Measurements from ENCODE around the gene ARHGAP4. TPM values are rescaled to one million over a fixed set of nuclear protein-coding genes. Genes with fewer than 3 reads are reported as not detected.

ARHGAP4 gene
- total and polyA plus RNA-seq, 4 donors, result 34.2 to 114 (median 80.4) TPM

DNA sequence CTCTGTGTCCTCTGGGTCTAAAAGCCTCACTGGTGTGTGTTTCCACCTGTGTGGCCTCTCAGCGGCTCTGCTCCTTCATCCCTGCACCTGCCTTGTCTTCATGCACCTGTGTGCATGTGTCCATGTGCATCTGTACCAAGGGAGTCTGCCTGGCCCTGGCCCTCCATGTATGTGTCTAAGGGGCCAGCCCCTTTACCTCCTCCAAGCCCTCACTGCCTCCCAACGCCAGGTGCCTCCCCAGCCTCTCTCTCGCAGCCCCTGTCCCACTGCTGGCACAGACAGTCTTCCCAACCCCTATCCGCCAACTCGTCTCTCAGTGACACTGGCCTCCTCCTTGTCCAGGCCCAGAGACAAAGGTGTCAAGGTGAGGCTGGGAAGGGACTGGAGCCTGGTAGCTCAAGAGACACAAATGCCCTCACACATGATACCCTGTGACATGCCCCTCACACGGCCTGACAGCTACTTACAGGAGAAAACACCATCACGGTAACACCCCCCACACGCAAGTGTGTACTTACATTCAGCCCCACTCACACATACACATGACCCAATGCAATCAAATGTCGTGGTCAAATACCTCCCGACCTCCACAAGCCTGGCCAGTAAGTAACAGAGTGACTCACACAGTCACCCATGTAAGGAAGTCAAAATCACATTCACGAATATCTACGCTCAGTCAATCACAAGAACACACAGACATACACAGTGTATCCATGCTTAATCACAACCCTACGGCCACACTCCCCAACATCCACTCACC, 51.5 kb downstream of the ARHGAP4 start:
- DNase-seq, result no peak
- TF ChIP-seq, protein P1, sequence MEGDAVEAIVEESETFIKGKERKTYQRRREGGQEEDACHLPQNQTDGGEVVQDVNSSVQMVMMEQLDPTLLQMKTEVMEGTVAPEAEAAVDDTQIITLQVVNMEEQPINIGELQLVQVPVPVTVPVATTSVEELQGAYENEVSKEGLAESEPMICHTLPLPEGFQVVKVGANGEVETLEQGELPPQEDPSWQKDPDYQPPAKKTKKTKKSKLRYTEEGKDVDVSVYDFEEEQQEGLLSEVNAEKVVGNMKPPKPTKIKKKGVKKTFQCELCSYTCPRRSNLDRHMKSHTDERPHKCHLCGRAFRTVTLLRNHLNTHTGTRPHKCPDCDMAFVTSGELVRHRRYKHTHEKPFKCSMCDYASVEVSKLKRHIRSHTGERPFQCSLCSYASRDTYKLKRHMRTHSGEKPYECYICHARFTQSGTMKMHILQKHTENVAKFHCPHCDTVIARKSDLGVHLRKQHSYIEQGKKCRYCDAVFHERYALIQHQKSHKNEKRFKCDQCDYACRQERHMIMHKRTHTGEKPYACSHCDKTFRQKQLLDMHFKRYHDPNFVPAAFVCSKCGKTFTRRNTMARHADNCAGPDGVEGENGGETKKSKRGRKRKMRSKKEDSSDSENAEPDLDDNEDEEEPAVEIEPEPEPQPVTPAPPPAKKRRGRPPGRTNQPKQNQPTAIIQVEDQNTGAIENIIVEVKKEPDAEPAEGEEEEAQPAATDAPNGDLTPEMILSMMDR (IDR thresholded peaks at IDR 0.05; ENCODE audit: control extremely low read depth, extremely low read depth), result no peak
- H3K9ac ChIP-seq (ENCODE audit: insufficient read depth in 1 of 2, low read length in 2 of 2), result no peak overlapping the region
- ATAC-seq (ENCODE audit: insufficient read depth, low FRiP score), result no peak
- H3K9me3 ChIP-seq (ENCODE audit: control insufficient read depth in 4 of 4, insufficient read depth in 3 of 4, low read length in 3 of 4), result peaks cover 0 to 2% (median 0%) of the 10 kb centered on the region in 4 donors
- no peak overlapping the region for H3K27ac ChIP-seq (ENCODE audit: low read depth in 1 of 2, low read length in 1 of 2)
- H3K27me3 ChIP-seq (ENCODE audit: control insufficient read depth in 3 of 3, insufficient read depth in 3 of 3, low read length in 2 of 3), result peaks cover 2 to 12% (median 5%) of the 10 kb centered on the region in 3 donors
- H3K36me3 ChIP-seq (ENCODE audit: control insufficient read depth in 4 of 4, insufficient read depth in 4 of 4, low read length in 4 of 4), result no peaks in the 10 kb centered on the region
- 79 to 81% methylated on average over 13 of the region's 13 CpGs for WGBS, 2 donors
- H3K4me1 ChIP-seq (ENCODE audit: control insufficient read depth in 5 of 5, insufficient read depth in 5 of 5, low read length in 5 of 5), result peaks cover 0 to 4% (median 0%) of the 10 kb centered on the region in 5 donors
- no peak overlapping the region for H3K4me3 ChIP-seq

DNA sequence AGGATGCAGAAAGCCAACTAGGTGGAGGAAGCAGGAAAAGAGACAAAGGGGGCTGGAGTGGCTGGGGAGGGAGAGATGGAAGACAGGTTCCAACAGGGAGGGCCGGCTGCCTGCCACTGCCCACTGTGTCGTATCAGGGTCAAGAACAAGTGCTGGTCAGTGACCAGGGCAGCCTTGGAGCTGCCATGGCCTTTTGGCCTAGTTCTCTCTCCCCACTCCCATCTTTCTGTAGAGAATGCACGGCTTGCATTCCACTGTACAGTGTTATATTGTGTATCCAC, 52.0 kb downstream of the ARHGAP4 start:
- no peak overlapping the region for H3K4me3 ChIP-seq
- peaks cover 0 to 3% (median 0%) of the 10 kb centered on the region in 5 donors for H3K4me1 ChIP-seq (ENCODE audit: control insufficient read depth in 5 of 5, insufficient read depth in 5 of 5, low read length in 5 of 5)
- no peak overlapping the region for H3K9ac ChIP-seq (ENCODE audit: insufficient read depth in 1 of 2, low read length in 2 of 2)
- peaks cover 0 to 2% (median 0%) of the 10 kb centered on the region in 4 donors for H3K9me3 ChIP-seq (ENCODE audit: control insufficient read depth in 4 of 4, insufficient read depth in 3 of 4, low read length in 3 of 4)
- TF ChIP-seq, protein P1 (IDR thresholded peaks at IDR 0.05; ENCODE audit: control extremely low read depth, extremely low read depth), result no peak
- no peaks in the 10 kb centered on the region for H3K36me3 ChIP-seq (ENCODE audit: control insufficient read depth in 4 of 4, insufficient read depth in 4 of 4, low read length in 4 of 4)
- WGBS, 2 donors, result 20 to 45% methylated on average over 1 to 3 of the region's 3 CpGs
- no peak overlapping the region for H3K27ac ChIP-seq (ENCODE audit: low read depth in 1 of 2, low read length in 1 of 2)
- H3K27me3 ChIP-seq (ENCODE audit: control insufficient read depth in 3 of 3, insufficient read depth in 3 of 3, low read length in 2 of 3), result peaks cover 2 to 7% (median 5%) of the 10 kb centered on the region in 3 donors
- ATAC-seq (ENCODE audit: insufficient read depth, low FRiP score) (no peak), DNase-seq (no peak)

DNA sequence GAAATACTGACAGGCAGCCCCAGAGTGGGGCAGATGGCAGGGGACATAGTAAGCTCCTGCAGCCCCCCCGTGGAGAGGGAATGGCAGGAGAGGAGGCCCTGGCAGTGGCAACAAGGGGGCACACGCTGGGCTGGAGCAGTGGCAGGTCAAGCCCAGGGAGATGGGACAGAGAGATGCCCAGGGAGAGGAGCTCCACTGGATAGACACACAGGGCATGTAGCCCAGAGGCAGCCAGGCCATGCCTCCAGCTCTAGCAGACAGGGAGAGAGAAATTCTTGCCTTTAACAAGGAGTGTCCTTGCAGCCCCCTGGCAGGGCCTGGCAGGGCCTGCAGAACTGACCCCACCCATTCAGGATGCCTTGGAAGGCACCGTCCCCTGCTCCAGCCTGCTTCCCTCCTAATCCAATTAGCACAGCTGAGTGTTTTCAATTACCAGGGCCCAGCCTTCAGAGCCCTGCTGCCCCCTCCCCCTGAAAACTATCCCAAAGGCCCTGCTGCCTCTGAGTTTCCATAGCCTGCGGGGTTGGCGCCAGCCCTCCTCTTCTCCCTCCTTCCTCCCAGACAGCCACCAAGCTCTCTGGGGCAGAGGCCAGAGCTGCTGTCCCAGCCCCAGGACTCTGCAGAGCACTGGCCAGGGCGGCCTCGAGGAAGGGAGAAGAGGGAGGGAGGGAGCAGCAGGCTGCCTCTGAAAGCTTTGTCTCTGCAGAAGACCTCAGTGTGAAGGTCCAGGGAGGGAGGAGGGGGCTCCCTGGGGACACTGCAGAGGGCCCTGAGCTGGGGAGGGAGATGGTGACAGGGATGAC, 52.6 kb downstream of the ARHGAP4 start:
- Histone ChIP-seq H3K36me3 (ENCODE audit: control insufficient read depth in 4 of 4, insufficient read depth in 4 of 4, low read length in 4 of 4) (no peaks in the 10 kb centered on the region), H3K4me1 (ENCODE audit: control insufficient read depth in 5 of 5, insufficient read depth in 5 of 5, low read length in 5 of 5) (no peaks in the 10 kb centered on the region), H3K9ac (ENCODE audit: insufficient read depth in 1 of 2, low read length in 2 of 2) (no peak overlapping the region), H3K27me3 (ENCODE audit: control insufficient read depth in 3 of 3, insufficient read depth in 3 of 3, low read length in 2 of 3) (peaks cover 2 to 6% (median 4%) of the 10 kb centered on the region in 3 donors), H3K9me3 (ENCODE audit: control insufficient read depth in 4 of 4, insufficient read depth in 3 of 4, low read length in 3 of 4) (peaks cover 0 to 2% (median 0%) of the 10 kb centered on the region in 4 donors), H3K4me3 (no peak overlapping the region), H3K27ac (ENCODE audit: low read depth in 1 of 2, low read length in 1 of 2) (no peak overlapping the region)
- TF ChIP-seq, protein P1 (IDR thresholded peaks at IDR 0.05; ENCODE audit: control extremely low read depth, extremely low read depth), result no peak
- ATAC-seq (ENCODE audit: insufficient read depth, low FRiP score) (no peak), DNase-seq (no peak)
- 0 to 37% methylated on average over 1 to 7 of the region's 7 CpGs for WGBS, 2 donors

Data from lung (tissue), 12 donors.